ENCODE data around the gene MB. TPM values are rescaled to one million over a fixed set of nuclear protein-coding genes. Genes with fewer than 3 reads are reported as not detected.

The MB gene
- polyA plus RNA-seq, 3 donors = 0.47 TPM; not detected in 2

DNA sequence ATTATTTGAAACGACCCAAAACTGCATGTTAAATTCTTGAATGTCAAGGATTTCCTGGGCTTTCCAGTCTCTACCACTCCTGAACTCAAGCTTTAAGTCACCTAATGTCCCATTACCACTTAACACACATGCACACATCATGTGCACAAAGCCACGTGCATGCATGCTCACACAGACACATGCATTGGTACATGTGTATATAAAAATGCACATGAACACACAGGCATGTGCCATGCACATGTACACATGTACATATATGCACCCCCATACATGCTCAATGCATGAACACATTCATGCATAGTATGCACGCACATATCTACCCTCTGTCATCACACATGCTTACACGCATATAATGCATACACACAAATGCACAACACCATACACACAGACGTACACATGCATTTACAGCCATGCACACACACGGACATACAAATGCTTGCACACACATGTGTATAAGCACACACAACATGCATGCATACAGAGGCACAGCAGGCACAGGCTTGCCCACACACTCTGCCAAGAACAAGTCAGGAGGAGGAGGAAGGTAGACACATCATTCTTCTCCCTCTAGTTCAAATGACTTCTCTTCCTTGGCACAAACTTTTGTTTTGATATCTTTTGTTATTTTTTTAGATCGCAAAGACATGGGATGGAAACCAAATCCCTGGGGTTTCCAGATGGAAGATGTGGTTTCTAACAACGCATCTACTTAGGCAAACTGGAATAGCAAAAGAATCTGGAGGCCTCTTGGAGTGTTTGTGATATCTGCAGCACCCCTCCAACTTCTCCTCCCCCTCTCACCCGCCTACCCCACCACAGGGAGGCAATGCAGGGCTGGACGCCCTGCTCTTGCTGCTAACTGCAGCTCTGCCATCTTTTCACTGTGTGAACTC, 51.9 kb downstream of the MB start:
- DNase-seq (ENCODE audit: extremely low read depth in 1 of 11, low read depth in 9 of 11, low spot score in 4 of 11) = no peak

DNA sequence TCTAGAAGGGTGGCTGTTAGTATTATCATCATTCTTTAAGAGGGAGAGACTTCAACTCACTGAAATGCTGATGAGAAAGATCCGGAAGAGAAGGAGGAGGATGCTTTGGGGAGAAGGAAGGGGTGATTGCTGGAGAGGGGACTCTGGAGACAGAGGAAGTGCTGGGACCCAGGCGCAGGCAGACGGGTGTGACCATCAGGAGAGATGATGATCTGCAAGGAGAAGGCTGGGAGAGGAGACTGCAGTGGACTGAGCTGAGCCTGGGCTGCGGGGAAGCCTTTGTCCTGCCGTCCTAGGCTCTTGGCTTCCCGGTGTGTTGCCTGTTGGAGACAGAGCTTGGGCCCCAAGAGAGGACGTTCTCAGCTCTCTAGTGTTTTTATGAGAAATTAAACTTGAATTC, 53.9 kb downstream of the MB start:
- DNase-seq (ENCODE audit: extremely low read depth in 1 of 11, low read depth in 9 of 11, low spot score in 4 of 11) = no peak

GRCh38 chr22:35561796-35562526, 55.2 kb downstream of the MB start:
- no peak for DNase-seq (ENCODE audit: extremely low read depth in 1 of 11, low read depth in 9 of 11, low spot score in 4 of 11)

DNA sequence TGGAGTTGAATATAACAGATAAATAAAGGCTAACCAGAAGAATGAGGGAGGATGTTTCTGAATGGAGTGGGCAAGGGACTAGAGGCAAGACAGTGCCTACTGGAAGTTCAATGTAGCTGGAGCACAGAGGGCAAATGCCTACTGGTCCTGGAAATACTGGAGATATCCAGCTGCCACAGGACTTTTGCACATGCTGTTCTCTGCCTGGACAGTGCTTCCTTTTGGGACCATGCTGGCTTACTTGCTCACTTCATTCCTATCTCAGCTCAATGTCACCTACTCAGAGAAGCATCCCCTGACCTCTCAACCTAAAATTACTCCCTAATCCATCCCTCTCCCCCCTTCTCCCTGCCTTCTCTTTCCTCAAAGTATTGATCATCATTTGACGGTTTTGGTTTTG, 56.3 kb downstream of the MB start:
- DNase-seq (ENCODE audit: extremely low read depth in 1 of 11, low read depth in 9 of 11, low spot score in 4 of 11) = no peak

GRCh38 chr22:35560366-35560765, 56.8 kb downstream of the MB start:
- DNase-seq (ENCODE audit: extremely low read depth in 1 of 11, low read depth in 9 of 11, low spot score in 4 of 11) = no peak

DNA sequence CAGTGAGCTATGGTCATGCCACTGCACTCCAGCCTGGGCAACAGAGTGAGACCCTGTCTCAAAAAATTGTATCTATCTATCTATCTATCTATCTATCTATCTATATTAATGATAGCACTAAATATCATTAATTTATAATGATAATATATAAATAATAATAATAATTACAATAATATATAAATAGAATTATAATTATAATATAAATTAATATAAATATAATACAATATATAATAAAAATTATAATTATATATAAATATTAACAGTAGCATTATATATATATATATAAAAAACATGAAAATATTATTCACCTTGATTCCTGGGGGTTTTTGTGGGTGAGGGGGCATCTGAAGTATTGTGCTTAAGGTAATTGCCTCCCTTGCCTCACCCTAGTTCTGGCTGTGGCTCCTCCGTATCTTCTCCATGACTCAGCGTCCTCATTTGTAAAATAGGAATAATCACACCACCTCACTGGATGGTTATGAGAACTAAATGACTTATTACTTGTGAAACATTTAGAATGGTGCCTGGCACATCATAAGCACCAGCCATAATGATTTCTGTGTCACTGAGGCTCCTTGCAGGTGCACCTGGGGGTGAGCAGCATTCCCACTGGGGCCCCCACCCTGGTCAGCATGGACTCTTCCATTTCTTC, 57.6 kb downstream of the MB start:
- no peak for DNase-seq (ENCODE audit: extremely low read depth in 1 of 11, low read depth in 9 of 11, low spot score in 4 of 11)

DNA sequence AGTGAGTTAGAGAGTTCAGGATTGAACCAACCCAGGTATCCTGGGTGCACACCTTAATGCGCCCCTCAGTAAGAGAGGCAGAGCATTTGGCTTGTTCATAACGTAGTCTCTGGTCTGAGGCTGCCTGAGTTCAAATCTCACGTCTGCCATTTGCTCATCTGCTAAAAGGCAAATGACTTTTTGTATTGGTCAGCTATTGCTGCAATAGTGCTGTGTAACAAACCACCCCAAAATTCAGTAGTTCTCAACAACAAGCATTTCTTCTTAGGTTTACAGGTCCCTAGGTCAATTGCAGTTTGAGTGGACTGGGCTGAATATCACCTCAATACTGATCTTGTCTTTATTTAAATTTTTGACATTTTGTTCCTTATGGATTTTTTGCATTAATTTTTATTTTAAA, 58.4 kb downstream of the MB start:
- DNase-seq (ENCODE audit: extremely low read depth in 1 of 11, low read depth in 9 of 11, low spot score in 4 of 11) = no peak

- no peak for DNase-seq (ENCODE audit: extremely low read depth in 1 of 11, low read depth in 9 of 11, low spot score in 4 of 11)
Observed at GRCh38 chr22:35558031-35558430, 59.1 kb downstream of the MB start.

Other genes starting within 250 kb of the MB start
- 10 to 100 TPM; 41.4 to 49.6 (median 41.8) TPM for gene HMOX1, start 236.2 kb downstream of the MB start, polyA plus RNA-seq (ENCODE audit: insufficient read length in 3 of 3)
- 10 to 100 TPM; 65.1 to 88.3 (median 72.0) TPM for gene MCM5, start 217.2 kb downstream of the MB start, polyA plus RNA-seq (ENCODE audit: insufficient read length in 3 of 3)
- gene RASD2, start 76.5 kb downstream of the MB start, polyA plus RNA-seq (ENCODE audit: insufficient read length in 3 of 3) = 1 to 10 TPM; 2.1 to 2.2 (median 2.1) TPM
- 1 to 10 TPM; 3.0 to 4.2 (median 3.6) TPM for gene APOL6, start 31.1 kb upstream of the MB start, polyA plus RNA-seq (ENCODE audit: insufficient read length in 3 of 3)
- gene APOL5, start 100.5 kb upstream of the MB start, polyA plus RNA-seq (ENCODE audit: insufficient read length in 3 of 3) = under 1 TPM in 1 of 3 donors, not detected in 2; 0.09 TPM